GM12874 (cell line): ENCODE data around the gene GOLGA3.

ENCODE experiments used
- CTCF ChIP-seq: IDR thresholded peaks from 2 replicates; pipeline ENCODE4 v1.5.1; 2011; ENCODE audit warnings: low read depth, mild to moderate bottlenecking, control low read depth, low read length, moderate library complexity; ENCODE audit not compliant: insufficient read depth

GOLGA3 gene

GRCh38 chr12:132740313-132740646, 88.4 kb downstream of the GOLGA3 start:
- no peak for TF ChIP-seq CTCF

GRCh38 chr12:132739600-132740312, 88.9 kb downstream of the GOLGA3 start:
- TF ChIP-seq CTCF, result no peak

GRCh38 chr12:132736913-132737312, 91.8 kb downstream of the GOLGA3 start:
- TF ChIP-seq CTCF, result no peak

GRCh38 chr12:132736378-132736777, 92.3 kb downstream of the GOLGA3 start:
- TF ChIP-seq CTCF, result no peak

GRCh38 chr12:132735496-132735895, 93.2 kb downstream of the GOLGA3 start:
- no peak for TF ChIP-seq CTCF

GRCh38 chr12:132734206-132734605, 94.5 kb downstream of the GOLGA3 start:
- no peak for TF ChIP-seq CTCF

GRCh38 chr12:132731574-132731973, 97.1 kb downstream of the GOLGA3 start:
- TF ChIP-seq CTCF, result no peak

- no peak for TF ChIP-seq CTCF
These were observed 98.3 kb downstream of the GOLGA3 start for GRCh38 chr12:132730353-132730752.
